ENCODE results near the gene RTRAF.

GRCh38 chr14:51972566-51972965, 16.8 kb upstream of the RTRAF start:
- TF ChIP-seq TAF1 (IDR thresholded peaks at IDR 0.05; ENCODE audit: low read depth), result no peak
- no peak for TF ChIP-seq FOXM1 (IDR thresholded peaks at IDR 0.05; ENCODE audit: borderline replicate concordance, low read depth)
- TF ChIP-seq TCF12 (IDR thresholded peaks at IDR 0.05; ENCODE audit: low read depth), result no peak
- no peak for TF ChIP-seq MAX (IDR thresholded peaks at IDR 0.05)
- TF ChIP-seq EP300 (IDR thresholded peaks at IDR 0.05; ENCODE audit: borderline replicate concordance), result no peak
- TF ChIP-seq CEBPB (IDR thresholded peaks at IDR 0.05), result no peak
- TF ChIP-seq CREB1 (IDR thresholded peaks at IDR 0.05; ENCODE audit: low read depth), result no peak
- TF ChIP-seq, protein P1, sequence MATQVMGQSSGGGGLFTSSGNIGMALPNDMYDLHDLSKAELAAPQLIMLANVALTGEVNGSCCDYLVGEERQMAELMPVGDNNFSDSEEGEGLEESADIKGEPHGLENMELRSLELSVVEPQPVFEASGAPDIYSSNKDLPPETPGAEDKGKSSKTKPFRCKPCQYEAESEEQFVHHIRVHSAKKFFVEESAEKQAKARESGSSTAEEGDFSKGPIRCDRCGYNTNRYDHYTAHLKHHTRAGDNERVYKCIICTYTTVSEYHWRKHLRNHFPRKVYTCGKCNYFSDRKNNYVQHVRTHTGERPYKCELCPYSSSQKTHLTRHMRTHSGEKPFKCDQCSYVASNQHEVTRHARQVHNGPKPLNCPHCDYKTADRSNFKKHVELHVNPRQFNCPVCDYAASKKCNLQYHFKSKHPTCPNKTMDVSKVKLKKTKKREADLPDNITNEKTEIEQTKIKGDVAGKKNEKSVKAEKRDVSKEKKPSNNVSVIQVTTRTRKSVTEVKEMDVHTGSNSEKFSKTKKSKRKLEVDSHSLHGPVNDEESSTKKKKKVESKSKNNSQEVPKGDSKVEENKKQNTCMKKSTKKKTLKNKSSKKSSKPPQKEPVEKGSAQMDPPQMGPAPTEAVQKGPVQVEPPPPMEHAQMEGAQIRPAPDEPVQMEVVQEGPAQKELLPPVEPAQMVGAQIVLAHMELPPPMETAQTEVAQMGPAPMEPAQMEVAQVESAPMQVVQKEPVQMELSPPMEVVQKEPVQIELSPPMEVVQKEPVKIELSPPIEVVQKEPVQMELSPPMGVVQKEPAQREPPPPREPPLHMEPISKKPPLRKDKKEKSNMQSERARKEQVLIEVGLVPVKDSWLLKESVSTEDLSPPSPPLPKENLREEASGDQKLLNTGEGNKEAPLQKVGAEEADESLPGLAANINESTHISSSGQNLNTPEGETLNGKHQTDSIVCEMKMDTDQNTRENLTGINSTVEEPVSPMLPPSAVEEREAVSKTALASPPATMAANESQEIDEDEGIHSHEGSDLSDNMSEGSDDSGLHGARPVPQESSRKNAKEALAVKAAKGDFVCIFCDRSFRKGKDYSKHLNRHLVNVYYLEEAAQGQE (IDR thresholded peaks at IDR 0.05; ENCODE audit: low read depth), result no peak
